Duodenal mucosa (tissue), 2 donors: ENCODE data around the gene EXO1.

Source experiments
- H3K27ac ChIP-seq: one replicate; pipeline ENCODE4 v1.7.0; 2013; ENCODE audit warnings: low read depth, low read length
- H3K27me3 ChIP-seq, 2 donors: one replicate each; pipeline ENCODE4 v1.7.0; 2013; ENCODE audit warnings: low read length in 2 of 2, control low read depth in 1 of 2; ENCODE audit not compliant: insufficient read depth in 2 of 2, control insufficient read depth in 1 of 2
- H3K36me3 ChIP-seq, 2 donors: one replicate each; pipeline ENCODE4 v1.7.0; 2013; ENCODE audit warnings: low read length in 2 of 2, control low read depth in 1 of 2; ENCODE audit not compliant: insufficient read depth in 2 of 2, control insufficient read depth in 1 of 2
- H3K4me1 ChIP-seq, 2 donors: one replicate each; pipeline ENCODE4 v1.7.0; 2013; ENCODE audit warnings: low read length in 2 of 2, control low read depth in 1 of 2; ENCODE audit not compliant: insufficient read depth in 2 of 2, control insufficient read depth in 1 of 2
- H3K4me3 ChIP-seq, 2 donors: one replicate each; pipeline ENCODE4 v1.7.0; 2013; ENCODE audit warnings: low read length in 2 of 2, low read depth in 1 of 2
- H3K9ac ChIP-seq, 2 donors: one replicate each; pipeline ENCODE4 v1.7.0; 2013; ENCODE audit warnings: low read length in 2 of 2, low read depth in 1 of 2
- H3K9me3 ChIP-seq, 2 donors: one replicate each; pipeline ENCODE4 v1.7.0; 2013; ENCODE audit warnings: low read length in 2 of 2, control low read depth in 1 of 2; ENCODE audit not compliant: control insufficient read depth in 1 of 2

Gene EXO1

GRCh38 chr1:241834733-241835377, 13.1 kb upstream of the EXO1 start:
- no peak overlapping the region for H3K9ac ChIP-seq
- no peaks in the 10 kb centered on the region for H3K27me3 ChIP-seq
- no peaks in the 10 kb centered on the region for H3K36me3 ChIP-seq
- no peaks in the 10 kb centered on the region for H3K4me1 ChIP-seq
- H3K9me3 ChIP-seq: no peaks in the 10 kb centered on the region
- H3K27ac ChIP-seq: no peak overlapping the region
- no peak overlapping the region for H3K4me3 ChIP-seq

DNA sequence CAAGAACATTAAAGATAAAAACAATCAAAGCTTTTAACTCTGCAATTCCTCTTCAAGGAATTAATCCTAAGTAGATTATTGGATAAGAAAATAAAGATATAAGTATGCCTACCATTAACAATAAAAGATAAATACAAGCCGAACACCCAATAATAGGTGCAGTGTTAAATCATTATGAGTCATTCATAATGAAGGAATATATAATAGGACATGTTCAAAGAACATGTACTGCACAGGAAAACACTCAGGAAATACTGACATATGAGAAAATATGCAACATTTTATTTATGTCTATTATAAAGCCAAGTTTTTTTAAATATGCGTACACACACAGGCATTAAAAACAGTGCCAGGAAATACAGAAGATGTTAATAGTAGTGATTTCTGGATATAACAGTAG, 11.1 kb upstream of the EXO1 start:
- H3K4me3 ChIP-seq: no peak overlapping the region

DNA sequence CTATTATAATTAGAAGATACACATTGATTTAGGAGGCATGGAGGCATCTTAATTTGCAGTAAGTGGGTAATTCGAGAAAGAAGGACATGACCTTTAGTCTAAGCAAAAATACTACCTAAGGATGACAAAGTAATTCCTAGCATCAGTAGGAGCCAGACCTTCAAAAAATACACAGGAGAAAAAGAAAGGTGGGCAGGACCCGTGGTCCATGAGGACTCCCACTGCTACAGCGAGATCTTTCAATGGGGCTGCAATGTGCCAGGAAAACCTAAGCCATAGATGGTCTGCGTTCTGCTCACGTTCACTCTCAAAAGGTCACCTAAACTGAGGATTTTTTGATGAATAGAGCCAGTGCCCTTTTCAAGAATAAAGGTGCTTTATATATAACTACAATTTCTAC, 10.6 kb upstream of the EXO1 start:
- Histone ChIP-seq H3K4me3 (no peak overlapping the region), H3K36me3 (no peaks in the 10 kb centered on the region), H3K9ac (no peak overlapping the region), H3K27me3 (no peaks in the 10 kb centered on the region), H3K4me1 (no peaks in the 10 kb centered on the region), H3K27ac (no peak overlapping the region), H3K9me3 (no peaks in the 10 kb centered on the region)

More for the DNA sequence above, 11.1 kb upstream of the EXO1 start:
- no peaks in the 10 kb centered on the region for H3K36me3 ChIP-seq
- no peak overlapping the region for H3K27ac ChIP-seq
- H3K4me1 ChIP-seq: no peaks in the 10 kb centered on the region
- no peaks in the 10 kb centered on the region for H3K9me3 ChIP-seq
- H3K9ac ChIP-seq: no peak overlapping the region
- no peaks in the 10 kb centered on the region for H3K27me3 ChIP-seq

DNA sequence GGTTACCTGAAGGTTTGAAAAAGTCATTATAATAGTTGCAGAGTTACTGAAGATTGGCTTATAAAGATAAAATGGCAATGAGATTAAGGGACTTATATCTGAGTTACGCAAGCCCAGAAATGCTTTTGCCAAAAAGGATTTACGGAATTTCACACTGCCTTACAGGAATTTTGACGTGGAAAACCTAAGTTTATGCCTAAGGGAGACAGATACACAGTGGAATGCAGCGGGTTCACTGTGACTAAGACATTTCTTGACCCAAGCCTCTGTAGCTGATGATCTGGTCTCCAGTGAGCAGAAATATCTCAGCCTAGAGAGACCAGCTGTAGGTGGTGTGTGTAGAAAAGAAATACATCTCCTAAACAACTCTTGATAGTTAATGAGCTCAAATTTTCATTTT, 10.1 kb upstream of the EXO1 start:
- Histone ChIP-seq H3K27me3 (no peaks in the 10 kb centered on the region), H3K36me3 (no peaks in the 10 kb centered on the region), H3K4me1 (no peaks in the 10 kb centered on the region), H3K9ac (no peak overlapping the region), H3K4me3 (no peak overlapping the region), H3K27ac (no peak overlapping the region), H3K9me3 (no peaks in the 10 kb centered on the region)

GRCh38 chr1:241838897-241839296, 9.1 kb upstream of the EXO1 start:
- no peak overlapping the region for H3K4me3 ChIP-seq

GRCh38 chr1:241839369-241839979, 8.5 kb upstream of the EXO1 start:
- H3K36me3 ChIP-seq: no peaks in the 10 kb centered on the region
- no peak overlapping the region for H3K9ac ChIP-seq
- no peaks in the 10 kb centered on the region for H3K27me3 ChIP-seq
- no peak overlapping the region for H3K4me3 ChIP-seq
- H3K9me3 ChIP-seq: no peaks in the 10 kb centered on the region
- no peaks in the 10 kb centered on the region for H3K4me1 ChIP-seq
- no peak overlapping the region for H3K27ac ChIP-seq

More at GRCh38 chr1:241838897-241839296, 9.1 kb upstream of the EXO1 start:
- Histone ChIP-seq H3K4me1 (no peaks in the 10 kb centered on the region), H3K27ac (no peak overlapping the region), H3K9ac (no peak overlapping the region), H3K36me3 (no peaks in the 10 kb centered on the region), H3K27me3 (no peaks in the 10 kb centered on the region), H3K9me3 (no peaks in the 10 kb centered on the region)

DNA sequence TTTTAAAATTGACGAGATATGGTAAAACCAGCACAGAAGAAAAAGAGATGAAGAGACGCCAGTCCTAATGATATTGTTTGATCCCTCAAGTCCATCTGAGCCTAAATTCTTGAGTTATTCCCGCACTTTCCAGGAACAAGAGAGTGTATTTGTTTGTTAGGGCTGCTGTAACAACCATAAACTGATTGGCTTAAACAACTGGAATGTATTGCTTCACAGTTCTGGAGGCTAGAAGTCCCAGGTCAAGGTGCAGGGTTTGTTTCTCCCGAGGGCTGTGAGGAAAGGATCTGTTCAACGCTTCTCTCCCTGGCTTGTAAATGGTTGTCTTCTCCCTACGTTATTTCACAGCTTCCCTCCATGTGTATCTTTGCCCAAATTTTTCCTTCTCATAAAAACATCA, 7.8 kb upstream of the EXO1 start:
- Histone ChIP-seq H3K9me3 (no peaks in the 10 kb centered on the region), H3K4me1 (no peaks in the 10 kb centered on the region), H3K4me3 (no peak overlapping the region), H3K27me3 (no peaks in the 10 kb centered on the region), H3K27ac (no peak overlapping the region), H3K36me3 (no peaks in the 10 kb centered on the region), H3K9ac (no peak overlapping the region)

GRCh38 chr1:241841691-241842090, 6.3 kb upstream of the EXO1 start:
- Histone ChIP-seq H3K4me1 (no peaks in the 10 kb centered on the region), H3K4me3 (no peak overlapping the region), H3K36me3 (no peaks in the 10 kb centered on the region), H3K9me3 (no peaks in the 10 kb centered on the region), H3K9ac (no peak overlapping the region), H3K27ac (no peak overlapping the region), H3K27me3 (no peaks in the 10 kb centered on the region)

DNA sequence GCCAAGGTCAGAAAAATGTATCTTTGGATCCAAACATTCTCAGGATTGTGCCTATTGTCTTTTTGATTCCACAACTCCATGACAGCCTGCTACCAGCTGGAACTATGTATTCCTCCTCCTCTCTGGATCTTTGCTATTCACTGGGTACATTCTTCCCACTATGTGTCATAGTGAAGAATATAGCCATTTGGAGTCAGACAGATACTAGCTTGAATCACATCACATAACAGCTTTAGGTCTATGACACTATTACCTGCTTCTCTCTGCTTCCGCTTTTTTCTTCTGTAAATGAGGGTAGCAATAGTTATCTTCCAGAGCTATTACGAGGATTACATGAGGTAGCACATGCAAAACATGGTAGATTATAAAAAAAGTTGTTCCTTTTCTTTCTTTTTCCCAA, 5.4 kb upstream of the EXO1 start:
- Histone ChIP-seq H3K9ac (no peak overlapping the region), H3K9me3 (no peaks in the 10 kb centered on the region), H3K27ac (no peak overlapping the region), H3K4me3 (no peak overlapping the region), H3K27me3 (no peaks in the 10 kb centered on the region), H3K4me1 (peaks cover 5% of the 10 kb centered on the region in 2 donors), H3K36me3 (no peaks in the 10 kb centered on the region)

DNA sequence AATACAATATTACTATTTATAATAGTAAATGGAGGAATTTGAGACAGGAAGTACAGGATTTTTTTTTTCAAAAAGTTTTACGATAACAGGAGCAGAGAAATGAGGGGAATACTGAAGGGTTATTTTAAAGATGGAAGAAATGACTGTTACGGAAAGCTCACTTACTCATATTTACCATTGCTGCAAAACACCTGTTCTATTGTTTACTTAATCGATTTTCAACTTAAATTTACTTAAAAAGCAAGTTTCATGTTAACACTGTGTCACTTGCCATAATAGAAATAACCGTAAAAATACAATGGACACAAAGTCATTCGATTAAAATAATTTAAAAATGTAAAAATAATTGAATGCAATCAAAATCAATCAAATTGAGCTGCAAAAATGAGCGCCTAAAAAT, 3.4 kb upstream of the EXO1 start:
- no peaks in the 10 kb centered on the region for H3K36me3 ChIP-seq
- H3K27ac ChIP-seq: no peak overlapping the region
- no peak overlapping the region for H3K4me3 ChIP-seq
- H3K4me1 ChIP-seq: peaks cover 12 to 13% of the 10 kb centered on the region in 2 donors
- no peak overlapping the region for H3K9ac ChIP-seq
- no peaks in the 10 kb centered on the region for H3K9me3 ChIP-seq
- no peaks in the 10 kb centered on the region for H3K27me3 ChIP-seq
